GM23338 (cell line): ENCODE data around the gene NSD2.

Experiments
- CREB1 ChIP-seq: fragments of 250-450 bp; sonication (Bioruptor Pico); IDR thresholded peaks from 2 replicates; pipeline ENCODE4 v1.5.0; 2020; ENCODE audit warnings: low read depth, mild to moderate bottlenecking, moderate library complexity
- CTCF ChIP-seq, 2 experiments: fragments of 200-600 bp in 1 of 2; sonication (generic) in 1 of 2; conservative IDR thresholded peaks; 2 replicates each; pipeline versions ENCODE4 v1.5.1 to v1.6.1; 2016 to 2017; ENCODE audit warnings: antibody characterized with exemption in 2 of 2, low read depth in 2 of 2, mild to moderate bottlenecking in 2 of 2, moderate library complexity in 1 of 2
- ETS1 ChIP-seq: IDR thresholded peaks from 2 replicates; pipeline ENCODE4 v1.6.1; 2016; ENCODE audit warnings: antibody characterized with exemption
- EZH2 ChIP-seq: fragments of 200-600 bp; sonication (generic); IDR thresholded peaks from one replicate; pipeline ENCODE4 v1.8.0; 2017; ENCODE audit warnings: antibody characterized with exemption, mild to moderate bottlenecking, low read depth; ENCODE audit not compliant: unreplicated experiment
- EZH2phosphoT487 ChIP-seq: fragments of 200-600 bp; sonication (generic); IDR thresholded peaks from one replicate; pipeline ENCODE4 v1.8.1; 2018; ENCODE audit warnings: antibody characterized with exemption; ENCODE audit not compliant: unreplicated experiment
- JUNB ChIP-seq: IDR thresholded peaks from one replicate; pipeline ENCODE4 v1.6.1; 2016; ENCODE audit warnings: antibody characterized with exemption; ENCODE audit not compliant: unreplicated experiment
- POLR2AphosphoS5 ChIP-seq: IDR thresholded peaks from 2 replicates; pipeline ENCODE4 v1.6.1; 2016; ENCODE audit warnings: antibody characterized with exemption, low read depth
- REST ChIP-seq: IDR thresholded peaks from one replicate; pipeline ENCODE4 v1.6.1; 2018; ENCODE audit warnings: antibody characterized with exemption; ENCODE audit not compliant: unreplicated experiment
- STAT1 ChIP-seq: IDR thresholded peaks from one replicate; pipeline ENCODE4 v1.6.1; 2016; ENCODE audit warnings: antibody characterized with exemption; ENCODE audit not compliant: unreplicated experiment
- ZNF114 ChIP-seq: fragments of 250-450 bp; sonication (Bioruptor Pico); IDR thresholded peaks from 2 replicates; pipeline ENCODE4 v1.5.0; 2020; ENCODE audit warnings: mild to moderate bottlenecking, moderate library complexity
- ZNF331 ChIP-seq: fragments of 250-450 bp; sonication (Bioruptor Pico); IDR thresholded peaks from 2 replicates; pipeline ENCODE4 v1.5.0; 2020; ENCODE audit warnings: low read depth, mild to moderate bottlenecking, moderate library complexity
- ZNF462 ChIP-seq: fragments of 250-450 bp; sonication (Bioruptor Pico); IDR thresholded peaks from 2 replicates; pipeline ENCODE4 v1.5.0; 2020; ENCODE audit warnings: mild to moderate bottlenecking, moderate library complexity

- TF ChIP-seq CTCF (conservative IDR thresholded peaks at IDR 0.05; ENCODE audit: low read depth in 2 of 2): no peak
- no peak for TF ChIP-seq POLR2AphosphoS5
- no peak for TF ChIP-seq JUNB
- TF ChIP-seq ZNF462 (CRISPR knock-in tag): no peak
- no peak for TF ChIP-seq REST
- no peak for TF ChIP-seq EZH2
- TF ChIP-seq EZH2phosphoT487: no peak
- TF ChIP-seq STAT1: no peak
- no peak for TF ChIP-seq ETS1
- TF ChIP-seq CREB1: no peak
- TF ChIP-seq ZNF331 (CRISPR knock-in tag): no peak
- TF ChIP-seq ZNF114 (CRISPR knock-in tag): no peak
These were observed 3.0 kb downstream of the NSD2 start for GRCh38 chr4:1874201-1874600.
